OCI-LY1 (cell line): ENCODE results near the gene MYL6.

Experiments
- H2AFZ ChIP-seq: fragments of 200-600 bp; sonication (generic), shearing (Covaris generic); 2 replicates; pipeline ENCODE4 v1.6.0; 2014; ENCODE audit warnings: antibody characterized with exemption, mild to moderate bottlenecking, low read length
- H3F3A ChIP-seq: fragments of 200-600 bp; sonication (generic), shearing (Covaris generic); 2 replicates; pipeline ENCODE4 v1.6.0; 2014; ENCODE audit warnings: mild to moderate bottlenecking, antibody characterized with exemption, low read length, moderate library complexity; ENCODE audit not compliant: insufficient read depth
- H3K27ac ChIP-seq: fragments of 200-600 bp; sonication (generic); 2 replicates; pipeline ENCODE4 v1.5.1; 2014; ENCODE audit warnings: low read length, mixed run types, mild to moderate bottlenecking, low read depth; ENCODE audit not compliant: poor library complexity, severe bottlenecking
- H3K27me3 ChIP-seq: fragments of 200-600 bp; sonication (generic); 2 replicates; pipeline ENCODE4 v1.6.0; 2014; ENCODE audit warnings: antibody characterized with exemption, mild to moderate bottlenecking, low read length, moderate library complexity; ENCODE audit not compliant: insufficient read depth
- H3K36me3 ChIP-seq: fragments of 200-600 bp; sonication (generic); 2 replicates; pipeline ENCODE4 v1.6.1; 2014; ENCODE audit warnings: mild to moderate bottlenecking, antibody characterized with exemption, low read length, moderate library complexity, mixed read lengths; ENCODE audit not compliant: insufficient read depth
- H3K4me1 ChIP-seq: fragments of 200-600 bp; sonication (generic); 2 replicates; pipeline ENCODE4 v1.5.1; 2014; ENCODE audit warnings: mild to moderate bottlenecking, low read length, moderate library complexity; ENCODE audit not compliant: insufficient read depth, severe bottlenecking
- H3K4me2 ChIP-seq: fragments of 200-600 bp; sonication (generic), shearing (Covaris generic); 2 replicates; pipeline ENCODE4 v1.6.1; 2014; ENCODE audit warnings: low read length
- H3K4me3 ChIP-seq: fragments of 200-600 bp; sonication (generic); 2 replicates; pipeline ENCODE4 v1.5.1; 2014; ENCODE audit warnings: low read length, low read depth, mild to moderate bottlenecking, mixed read lengths; ENCODE audit not compliant: poor library complexity, severe bottlenecking
- H3K79me2 ChIP-seq: fragments of 200-600 bp; shearing (Covaris generic); 2 replicates; pipeline ENCODE4 v1.6.1; 2016; ENCODE audit warnings: mixed run types, low read length, mixed read lengths; ENCODE audit not compliant: insufficient read depth
- H3K9ac ChIP-seq: fragments of 200-600 bp; sonication (generic), shearing (Covaris generic); 2 replicates; pipeline ENCODE4 v1.6.1; 2014; ENCODE audit warnings: mild to moderate bottlenecking, low read length, mixed read lengths
- H3K9me2 ChIP-seq: fragments of 200-600 bp; sonication (generic), shearing (Covaris generic); 2 replicates; pipeline ENCODE4 v1.6.1; 2014; ENCODE audit warnings: low read depth, mild to moderate bottlenecking, low read length, mixed read lengths
- H3K9me3 ChIP-seq: fragments of 200-600 bp; shearing (Covaris generic); 2 replicates; pipeline ENCODE4 v1.6.1; 2014; ENCODE audit warnings: low read length, mixed read lengths
- H4K20me1 ChIP-seq: fragments of 200-600 bp; sonication (generic), shearing (Covaris generic); 2 replicates; pipeline ENCODE4 v1.6.0; 2016; ENCODE audit warnings: mild to moderate bottlenecking, low read length; ENCODE audit not compliant: insufficient read depth
- CTCF ChIP-seq: fragments of 200-600 bp; sonication (generic), shearing (Covaris generic); IDR thresholded peaks from 2 replicates; pipeline ENCODE4 v1.5.1; 2017; ENCODE audit warnings: mild to moderate bottlenecking, antibody characterized with exemption, low read length, moderate library complexity, mixed read lengths
- EZH2 ChIP-seq: fragments of 200-600 bp; sonication (generic), shearing (Covaris generic); IDR thresholded peaks from 2 replicates; pipeline ENCODE4 v1.8.0; 2017; ENCODE audit warnings: borderline replicate concordance, mixed run types, mild to moderate bottlenecking, antibody characterized with exemption, low read length, moderate library complexity, mixed read lengths

MYL6 gene

GRCh38 chr12:56152756-56153677 lies 5.1 kb upstream of the MYL6 start:
- peaks cover 6% of the 10 kb centered on the region; the same call in 1 of the 2 replicates for H3K36me3 ChIP-seq
- no peaks in the 10 kb centered on the region for H3F3A ChIP-seq
- no peak overlapping the region for H2AFZ ChIP-seq
- peak overlapping the region; percentile 91 for H3K4me2 ChIP-seq
- no peaks in the 10 kb centered on the region for H3K9me2 ChIP-seq
- no peaks in the 10 kb centered on the region for H3K79me2 ChIP-seq
- no peak for TF ChIP-seq EZH2
- no peak for TF ChIP-seq CTCF
- H3K9ac ChIP-seq, result peak overlapping the region; percentile 88
- H4K20me1 ChIP-seq, result no peaks in the 10 kb centered on the region
- H3K27ac ChIP-seq, result peak overlapping the region; percentile 91
- H3K4me1 ChIP-seq, result peaks cover 41% of the 10 kb centered on the region
- H3K27me3 ChIP-seq, result no peaks in the 10 kb centered on the region
- H3K9me3 ChIP-seq, result no peaks in the 10 kb centered on the region
- peak overlapping the region; percentile 77 for H3K4me3 ChIP-seq

GRCh38 chr12:56153678-56154065 lies 4.5 kb upstream of the MYL6 start:
- Histone ChIP-seq H3K27ac (peak overlapping the region; percentile 91), H2AFZ (no peak overlapping the region), H4K20me1 (no peaks in the 10 kb centered on the region), H3K9me2 (no peaks in the 10 kb centered on the region), H3K9me3 (no peaks in the 10 kb centered on the region), H3F3A (no peaks in the 10 kb centered on the region), H3K27me3 (no peaks in the 10 kb centered on the region), H3K4me3 (peak overlapping the region; percentile 77), H3K36me3 (peaks cover 6% of the 10 kb centered on the region; the same call in 1 of the 2 replicates), H3K4me2 (peak overlapping the region; percentile 91), H3K9ac (peak overlapping the region; percentile 88; the same call in 1 of the 2 replicates), H3K79me2 (peaks cover 4% of the 10 kb centered on the region), H3K4me1 (peaks cover 41% of the 10 kb centered on the region)
- no peak for TF ChIP-seq EZH2
- TF ChIP-seq CTCF, result no peak

- Histone ChIP-seq H3K9ac (peak overlapping the region; percentile 88; the same call in 1 of the 2 replicates), H3K79me2 (peaks cover 11% of the 10 kb centered on the region), H3K4me1 (peaks cover 45% of the 10 kb centered on the region), H3K9me3 (no peaks in the 10 kb centered on the region), H4K20me1 (no peaks in the 10 kb centered on the region), H3K27me3 (no peaks in the 10 kb centered on the region), H3K4me2 (peak overlapping the region; percentile 91; the same call in 1 of the 2 replicates), H3K36me3 (peaks cover 10% of the 10 kb centered on the region; the same call in 1 of the 2 replicates), H3K4me3 (no peak overlapping the region), H3K9me2 (no peaks in the 10 kb centered on the region), H3K27ac (peak overlapping the region; percentile 91), H2AFZ (no peak overlapping the region), H3F3A (no peaks in the 10 kb centered on the region)
- TF ChIP-seq CTCF, result no peak
- no peak for TF ChIP-seq EZH2
Measured at GRCh38 chr12:56154246-56154771, 3.9 kb upstream of the MYL6 start.
